ENCODE measurements around the gene CSMD2. TPM values are rescaled to one million over a fixed set of nuclear protein-coding genes. Genes with fewer than 3 reads are reported as not detected.

Gene CSMD2
- total and polyA plus RNA-seq, 2 of the 8 experiments (the other 6 are each of a cell fraction or from before 2014, with no cell fraction given), result 7.0 to 14.7 TPM

GRCh38 chr1:33790577-33790976 is 374.5 kb downstream of the CSMD2 start:
- Histone ChIP-seq H3K27me3 (replicated peaks in 1 of 4; ENCODE audit: control insufficient read depth in 3 of 4, extremely low read depth in 1 of 4, insufficient read depth in 3 of 4, low read length in 3 of 4) (no peaks in the 10 kb centered on the region), H2BK12ac (ENCODE audit: low read depth, low read length) (no peak overlapping the region), H2BK5ac (ENCODE audit: low read depth, low read length) (no peak overlapping the region), H2BK15ac (ENCODE audit: low read length) (no peak overlapping the region), H2BK20ac (ENCODE audit: low read length) (no peak overlapping the region), H2AFZ (ENCODE audit: low read length) (no peak overlapping the region), H3K14ac (ENCODE audit: insufficient read length) (no peak overlapping the region), H3K27ac (ENCODE audit: low read depth, low read length) (no peak overlapping the region), H3K9ac (replicated peaks in 1 of 4; ENCODE audit: extremely low read depth in 1 of 4, low read depth in 3 of 4, low read length in 3 of 4) (no peak overlapping the region), H3K4me1 (replicated peaks in 1 of 4; ENCODE audit: control insufficient read depth in 3 of 4, insufficient read depth in 4 of 4, low read length in 3 of 4) (no peaks in the 10 kb centered on the region), H3K79me2 (ENCODE audit: control insufficient read depth in 1 of 2, insufficient read depth in 2 of 2, low read length in 2 of 2) (no peaks in the 10 kb centered on the region), H4K5ac (ENCODE audit: insufficient read length, low read depth, low read length) (no peak overlapping the region), H3K56ac (replicated peaks; ENCODE audit: insufficient read length, low read depth, low read length) (no peak overlapping the region), H3K79me1 (ENCODE audit: low read depth, low read length) (no peaks in the 10 kb centered on the region; the same call in 1 of the 2 replicates), H3K4me3 (ENCODE audit: extremely low read depth in 1 of 4, insufficient read depth in 2 of 4, low read depth in 3 of 4, low read length in 4 of 4) (no peak overlapping the region), H3K23me2 (ENCODE audit: low read depth, low read length) (0 out of 2 replicates have a peak, but pooled peaks cover 2% of the 10 kb centered on the region), H3K23ac (ENCODE audit: insufficient read length) (no peak overlapping the region), H3K9me3 (ENCODE audit: insufficient read depth in 2 of 2, low read depth in 1 of 2, low read length in 1 of 2) (no peaks in the 10 kb centered on the region), H4K20me1 (replicated peaks in 1 of 2; ENCODE audit: control insufficient read depth in 1 of 2, insufficient read depth in 2 of 2, low read length in 2 of 2) (no peaks in the 10 kb centered on the region), H3K4ac (replicated peaks; ENCODE audit: insufficient read length, low read depth, low read length) (no peak overlapping the region), H3K36me3 (ENCODE audit: control insufficient read depth in 2 of 4, insufficient read depth in 4 of 4, low read length in 3 of 4) (peaks cover 2 to 6% (median 5%) of the 10 kb centered on the region in 4 experiments; a peak in 5 of 8 replicates), H4K8ac (ENCODE audit: extremely low read depth, insufficient read depth, low read length) (no peak overlapping the region), H2AK5ac (ENCODE audit: low read depth, low read length) (no peak overlapping the region), H3K4me2 (ENCODE audit: insufficient read depth in 1 of 2, low read depth in 2 of 2, low read length in 2 of 2) (no peak overlapping the region), H3K18ac (ENCODE audit: extremely low read depth, low read length) (no peak overlapping the region), H2BK120ac (replicated peaks; ENCODE audit: low read depth, low read length) (no peak overlapping the region), H4K91ac (replicated peaks; ENCODE audit: insufficient read length, low read length) (no peak overlapping the region)
- FAIRE-seq (no peak), DNase-seq (ENCODE audit: low read depth in 1 of 2, low spot score in 2 of 2) (no peak)
- CTCF ChIA-PET (ENCODE audit: partially characterized antibody), result no interaction called here
- POLR2A ChIA-PET (ENCODE audit: partially characterized antibody), result no interaction called here
- WGBS, 2 experiments (ENCODE audit: extremely low coverage in 1 of 2, insufficient coverage in 1 of 2, insufficient read length in 1 of 2, insufficient replicate concordance in 2 of 2, low coverage in 1 of 2, low lambda C conversion rate in 2 of 2, missing lambda C conversion rate in 1 of 2), result 86 to 100% methylated on average over 1 of the region's 1 CpG
- TF ChIP-seq, protein P1, sequence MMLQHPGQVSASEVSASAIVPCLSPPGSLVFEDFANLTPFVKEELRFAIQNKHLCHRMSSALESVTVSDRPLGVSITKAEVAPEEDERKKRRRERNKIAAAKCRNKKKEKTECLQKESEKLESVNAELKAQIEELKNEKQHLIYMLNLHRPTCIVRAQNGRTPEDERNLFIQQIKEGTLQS (IDR thresholded peaks at IDR 0.05; ENCODE audit: insufficient read depth, low read depth, low read length), result no peak
- TF ChIP-seq HDAC2 (IDR thresholded peaks at IDR 0.05; ENCODE audit: borderline replicate concordance in 1 of 2, low read depth in 2 of 2, low read length in 2 of 2), result no peak
- TF ChIP-seq PHF8 (conservative IDR thresholded peaks at IDR 0.05; ENCODE audit: low read depth, low read length), result no peak
- TF ChIP-seq EP300 (IDR thresholded peaks at IDR 0.05; ENCODE audit: borderline replicate concordance in 1 of 2, low read depth in 2 of 2, low read length in 2 of 2), result no peak
- TF ChIP-seq RFX5 (IDR thresholded peaks at IDR 0.05; ENCODE audit: borderline replicate concordance, low read depth, low read length), result no peak
- TF ChIP-seq SIX5 (IDR thresholded peaks at IDR 0.05; ENCODE audit: low read depth, low read length), result no peak
- TF ChIP-seq RNF2 (IDR thresholded peaks at IDR 0.05; ENCODE audit: borderline replicate concordance, low read depth, low read length, missing control alignments, poor library complexity, severe bottlenecking), result no peak
- TF ChIP-seq POLR2A (IDR thresholded peaks at IDR 0.05; ENCODE audit: control extremely low read depth in 1 of 2, low read depth in 2 of 2, low read length in 2 of 2), result no peak
- no peak for TF ChIP-seq CTBP2 (IDR thresholded peaks at IDR 0.05; ENCODE audit: borderline replicate concordance, insufficient read depth, insufficient read length, low read length)
- no peak for TF ChIP-seq CEBPB (IDR thresholded peaks at IDR 0.05; ENCODE audit: low read depth, low read length)
- no peak for TF ChIP-seq RBBP5 (IDR thresholded peaks at IDR 0.05; ENCODE audit: borderline replicate concordance, low read depth, low read length)
- no peak for TF ChIP-seq POLR2AphosphoS5 (IDR thresholded peaks at IDR 0.05; ENCODE audit: low read depth, low read length)
- TF ChIP-seq SUZ12 (IDR thresholded peaks at IDR 0.05; ENCODE audit: low read length), result no peak
- no peak for TF ChIP-seq TBP (IDR thresholded peaks at IDR 0.05; ENCODE audit: low read depth, low read length)
